HG02973 (cell line): ENCODE data around the gene PSMD1.
"Not testable (repeated sequence)": the region's sequence is repeated elsewhere in the genome, so short reads cannot be mapped to it uniquely, and the experiment has no call there.

Source experiments
- ATAC-seq: cut with Tn5 transposase; IDR thresholded peaks from one replicate; pipeline ENCODE4 v1.9.1; 2021; ENCODE audit warnings: moderate library complexity; ENCODE audit not compliant: unreplicated experiment

PSMD1 gene

GRCh38 chr2:231144896-231145295 is 88.2 kb downstream of the PSMD1 start:
- ATAC-seq = no peak

- ATAC-seq = no peak
Observed at GRCh38 chr2:231146665-231147064, 90.0 kb downstream of the PSMD1 start.

GRCh38 chr2:231152800-231153557 is 96.3 kb downstream of the PSMD1 start:
- no peak for ATAC-seq

- no peak for ATAC-seq
Observed at GRCh38 chr2:231159306-231159705, 102.6 kb downstream of the PSMD1 start.

GRCh38 chr2:231160701-231161100 is 104.0 kb downstream of the PSMD1 start:
- no peak for ATAC-seq

GRCh38 chr2:231161252-231161839 is 104.7 kb downstream of the PSMD1 start:
- no peak for ATAC-seq

GRCh38 chr2:231161877-231162329 is 105.2 kb downstream of the PSMD1 start:
- no peak for ATAC-seq

GRCh38 chr2:231163011-231163410 is 106.3 kb downstream of the PSMD1 start:
- no peak for ATAC-seq

GRCh38 chr2:231163414-231164095 is 106.9 kb downstream of the PSMD1 start:
- no peak for ATAC-seq

GRCh38 chr2:231167745-231168459 is 111.2 kb downstream of the PSMD1 start:
- no peak for ATAC-seq

GRCh38 chr2:231168460-231169139 is 111.9 kb downstream of the PSMD1 start:
- no peak for ATAC-seq

- no peak for ATAC-seq
Observed at GRCh38 chr2:231169488-231169887, 112.8 kb downstream of the PSMD1 start.

- ATAC-seq = no peak
Observed at GRCh38 chr2:231170055-231170454, 113.4 kb downstream of the PSMD1 start.

- no peak for ATAC-seq
Observed at GRCh38 chr2:231172025-231172424, 115.4 kb downstream of the PSMD1 start.

GRCh38 chr2:231174211-231174651 is 117.6 kb downstream of the PSMD1 start:
- ATAC-seq = no peak

- ATAC-seq = no peak
Observed at GRCh38 chr2:231176066-231176465, 119.4 kb downstream of the PSMD1 start.

GRCh38 chr2:231177156-231178025 is 120.7 kb downstream of the PSMD1 start:
- no peak for ATAC-seq

- not testable (repeated sequence) for ATAC-seq
Observed at GRCh38 chr2:231178805-231179204, 122.1 kb downstream of the PSMD1 start.

- ATAC-seq = peak; percentile 53
Observed at GRCh38 chr2:231181860-231182512, 125.3 kb downstream of the PSMD1 start.
